Effector memory CD8-positive, alpha-beta T cell (primary cell): ENCODE data around the gene KLHDC7B.

Source experiments
- ATAC-seq: fragments of 150-1000 bp; cut with Tn5 transposase; replicated peaks from 2 replicates; pipeline ENCODE4 v1.10.0; 2021; ENCODE audit warnings: mild to moderate bottlenecking, moderate library complexity
- DNase-seq, 3 experiments: peaks; one replicate each; pipeline ENCODE4 v3.0.0; 2021
- H3K27ac Mint-ChIP-seq, 2 donors: one replicate each; pipeline ENCODE4 v1.8.0; 2022; ENCODE audit warnings: mild to moderate bottlenecking in 2 of 2, mixed read lengths in 2 of 2, moderate library complexity in 2 of 2
- H3K27me3 Mint-ChIP-seq, 2 donors: one replicate each; pipeline ENCODE4 v1.8.0; 2022; ENCODE audit warnings: mixed read lengths in 2 of 2
- H3K36me3 Mint-ChIP-seq: one replicate; pipeline ENCODE4 v1.8.0; 2022; ENCODE audit warnings: mild to moderate bottlenecking, moderate library complexity, mixed read lengths; ENCODE audit not compliant: insufficient read depth
- H3K4me1 Mint-ChIP-seq, 2 donors: one replicate each; pipeline ENCODE4 v1.8.0; 2022; ENCODE audit warnings: low read depth in 2 of 2, mixed read lengths in 2 of 2
- H3K4me3 Mint-ChIP-seq, 2 donors: one replicate each; pipeline ENCODE4 v1.8.0; 2022; ENCODE audit warnings: mild to moderate bottlenecking in 2 of 2, mixed read lengths in 2 of 2, moderate library complexity in 2 of 2
- H3K9me3 Mint-ChIP-seq, 2 donors: one replicate each; pipeline ENCODE4 v1.8.0; 2022; ENCODE audit warnings: mixed read lengths in 2 of 2

Gene KLHDC7B

DNA sequence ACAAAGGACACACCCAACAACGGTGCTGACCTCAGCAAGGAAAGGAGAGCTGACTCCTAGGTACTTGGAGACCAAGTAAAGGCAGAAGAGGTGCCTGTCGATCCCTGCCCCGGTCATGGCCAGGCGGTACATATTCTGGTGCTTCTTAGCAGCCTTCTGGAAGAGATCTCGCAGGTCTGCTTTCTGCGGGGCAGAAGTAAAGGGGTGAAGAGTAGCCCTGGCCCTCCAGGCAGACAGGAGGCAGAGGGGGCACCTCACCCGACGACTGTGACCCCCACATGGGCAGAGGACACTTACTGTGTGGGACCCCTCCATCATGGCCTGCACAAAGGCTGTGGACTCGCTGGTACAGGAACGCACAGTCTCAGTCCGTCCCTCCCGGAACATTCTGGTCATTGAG, 25.2 kb downstream of the KLHDC7B start:
- DNase-seq (no peak), ATAC-seq (no peak)
- no peaks in the 10 kb centered on the region for H3K9me3 Mint-ChIP-seq
- no peak overlapping the region for H3K4me3 Mint-ChIP-seq
- peaks cover 0 to 4% of the 10 kb centered on the region in 2 donors for H3K4me1 Mint-ChIP-seq
- H3K36me3 Mint-ChIP-seq: peaks cover 24% of the 10 kb centered on the region
- no peak overlapping the region for H3K27ac Mint-ChIP-seq
- no peaks in the 10 kb centered on the region for H3K27me3 Mint-ChIP-seq

DNA sequence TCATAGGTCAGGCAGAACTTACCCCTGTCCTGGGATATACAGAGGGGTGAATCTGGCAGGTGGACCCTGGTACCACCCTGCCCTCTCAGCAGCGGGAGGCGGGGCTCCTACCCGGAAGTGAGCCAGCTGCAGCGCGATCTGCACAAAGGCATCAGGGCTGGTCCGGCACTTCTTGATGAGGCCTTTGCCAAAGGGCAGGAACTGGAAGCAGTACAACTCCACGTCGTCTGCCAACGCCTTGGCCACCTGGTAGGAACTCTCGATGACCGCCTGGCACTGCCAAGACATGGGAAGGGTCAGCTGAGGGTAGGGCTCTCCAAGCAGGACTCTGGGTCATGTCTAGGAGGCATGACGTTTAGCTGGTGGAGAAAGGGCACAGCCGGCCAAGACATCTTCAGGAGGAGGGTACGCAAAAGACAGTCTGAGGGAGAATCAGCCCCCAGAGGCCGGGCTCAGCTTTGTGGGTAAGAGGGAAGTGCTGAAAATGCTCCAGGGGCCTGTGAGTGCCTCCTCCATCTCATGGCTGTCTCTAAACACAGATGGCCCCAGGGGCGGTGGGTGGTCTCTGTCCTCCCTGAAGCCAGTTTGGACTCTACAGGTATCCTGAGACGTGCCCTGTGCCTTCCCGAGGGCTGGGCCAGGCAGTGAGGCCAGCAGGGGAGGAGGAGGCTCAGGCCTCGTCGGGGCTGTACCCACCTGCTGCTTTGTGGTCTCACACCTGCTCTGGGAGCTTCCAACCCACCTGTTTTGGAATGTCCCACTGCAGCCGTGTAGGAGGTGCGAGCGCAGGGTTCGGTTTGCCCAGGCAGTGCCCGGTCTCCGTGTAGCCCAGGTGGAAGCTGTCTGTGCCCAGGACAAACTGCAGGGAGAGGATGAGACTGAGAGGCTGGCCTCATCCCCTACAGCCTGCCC, 25.8 kb downstream of the KLHDC7B start:
- DNase-seq (no peak), ATAC-seq (no peak)
- Mint-ChIP-seq H3K4me1 (peaks cover 0 to 4% of the 10 kb centered on the region in 2 donors), H3K27me3 (no peaks in the 10 kb centered on the region), H3K27ac (no peak overlapping the region), H3K36me3 (peaks cover 30% of the 10 kb centered on the region), H3K9me3 (no peaks in the 10 kb centered on the region), H3K4me3 (no peak overlapping the region)

DNA sequence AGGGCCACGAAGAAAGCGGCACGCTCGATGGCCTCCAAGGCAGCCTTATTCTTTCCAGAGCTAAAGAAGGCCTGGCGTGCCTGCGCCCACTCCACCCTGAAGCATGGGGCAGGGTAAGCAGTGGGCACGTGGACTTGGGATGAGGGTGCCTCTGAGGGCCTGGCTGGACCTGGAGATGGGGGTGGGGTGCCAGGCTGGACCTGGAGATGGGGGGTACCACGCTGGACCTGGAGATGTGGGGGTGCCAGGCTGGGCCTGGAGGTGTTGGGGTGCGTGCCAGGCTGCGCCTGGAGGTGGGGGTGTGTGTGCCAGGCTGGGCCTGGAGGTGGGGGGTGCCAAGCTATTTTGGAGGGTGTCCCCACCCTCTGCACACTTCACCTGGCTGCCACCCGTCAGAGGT, 27.3 kb downstream of the KLHDC7B start:
- Mint-ChIP-seq H3K9me3 (no peaks in the 10 kb centered on the region), H3K36me3 (peaks cover 28% of the 10 kb centered on the region), H3K27me3 (no peaks in the 10 kb centered on the region), H3K4me3 (no peak overlapping the region), H3K4me1 (peaks cover 3 to 4% of the 10 kb centered on the region in 2 donors), H3K27ac (peak overlapping the region in 1 of 2 donors; percentile 67)
- ATAC-seq (no peak), DNase-seq (no peak)

DNA sequence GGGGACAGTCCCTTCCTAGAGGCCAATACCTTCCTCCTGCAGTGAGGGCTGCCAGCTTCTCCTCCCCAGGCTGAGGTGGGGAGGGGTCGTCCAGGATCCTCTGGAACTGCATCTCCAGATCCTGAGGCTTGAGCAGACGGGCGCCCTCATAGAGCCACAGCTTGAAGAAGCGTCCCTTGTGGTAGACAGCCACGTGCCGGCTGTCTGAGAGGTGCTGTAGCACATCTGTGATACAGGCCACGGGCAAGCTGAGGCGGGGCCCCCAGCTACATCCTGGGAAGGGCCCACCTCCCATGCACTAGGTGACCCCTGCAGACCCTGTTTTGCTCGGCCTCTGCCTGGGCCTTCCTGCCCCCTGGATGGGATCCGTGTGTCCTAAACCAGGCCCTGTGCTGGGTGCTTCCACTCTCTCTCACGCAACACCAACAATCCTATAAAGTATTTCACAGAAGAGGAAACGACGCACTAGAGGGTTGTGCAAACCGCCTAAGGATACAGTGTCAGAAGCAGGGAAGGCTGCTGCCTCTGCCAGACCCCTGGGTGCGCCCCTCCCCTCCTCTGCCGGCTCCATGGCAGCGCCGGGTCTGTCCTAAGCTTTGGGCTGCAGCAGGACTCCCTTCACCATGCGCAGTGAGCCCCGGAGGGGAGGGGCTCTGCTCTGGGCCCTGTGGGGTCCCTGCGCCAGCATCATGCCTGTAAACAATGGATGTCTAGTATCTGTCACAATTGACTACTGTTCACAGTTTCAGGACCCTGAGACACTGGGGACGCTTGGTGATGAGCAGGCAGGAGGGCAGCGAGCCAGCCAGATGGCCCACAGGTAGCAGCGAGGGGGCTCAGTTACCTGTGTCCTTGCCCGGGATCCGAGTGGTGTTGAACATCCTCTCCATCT, 28.0 kb downstream of the KLHDC7B start:
- DNase-seq (no peak), ATAC-seq (no peak)
- peaks cover 28% of the 10 kb centered on the region for H3K36me3 Mint-ChIP-seq
- no peak overlapping the region for H3K27ac Mint-ChIP-seq
- H3K4me1 Mint-ChIP-seq: peaks cover 3 to 4% of the 10 kb centered on the region in 2 donors
- H3K9me3 Mint-ChIP-seq: no peaks in the 10 kb centered on the region
- no peak overlapping the region for H3K4me3 Mint-ChIP-seq
- H3K27me3 Mint-ChIP-seq: no peaks in the 10 kb centered on the region

DNA sequence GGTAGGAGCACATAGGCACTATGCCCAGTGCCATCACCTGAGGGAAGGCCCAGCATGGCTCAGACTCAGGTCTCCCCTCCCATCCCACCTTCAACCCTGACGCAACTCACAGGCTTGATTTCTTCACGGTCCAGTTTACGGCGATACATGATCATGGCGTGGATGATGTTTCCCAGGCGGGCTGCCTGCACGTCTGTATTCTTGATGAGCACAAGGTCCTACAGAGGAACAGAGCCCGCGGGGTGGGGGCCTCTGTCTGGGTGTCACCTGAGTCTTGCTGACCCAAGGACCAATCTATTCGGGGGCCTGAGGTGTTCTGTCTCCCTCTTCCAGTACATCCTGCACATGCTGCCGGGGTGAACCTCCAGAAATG, 28.7 kb downstream of the KLHDC7B start:
- H3K9me3 Mint-ChIP-seq: no peaks in the 10 kb centered on the region
- no peak overlapping the region for H3K27ac Mint-ChIP-seq
- ATAC-seq: no peak
- no peaks in the 10 kb centered on the region for H3K27me3 Mint-ChIP-seq
- H3K4me3 Mint-ChIP-seq: no peak overlapping the region
- peaks cover 3 to 4% of the 10 kb centered on the region in 2 donors for H3K4me1 Mint-ChIP-seq
- DNase-seq: no peak
- peaks cover 24% of the 10 kb centered on the region for H3K36me3 Mint-ChIP-seq

DNA sequence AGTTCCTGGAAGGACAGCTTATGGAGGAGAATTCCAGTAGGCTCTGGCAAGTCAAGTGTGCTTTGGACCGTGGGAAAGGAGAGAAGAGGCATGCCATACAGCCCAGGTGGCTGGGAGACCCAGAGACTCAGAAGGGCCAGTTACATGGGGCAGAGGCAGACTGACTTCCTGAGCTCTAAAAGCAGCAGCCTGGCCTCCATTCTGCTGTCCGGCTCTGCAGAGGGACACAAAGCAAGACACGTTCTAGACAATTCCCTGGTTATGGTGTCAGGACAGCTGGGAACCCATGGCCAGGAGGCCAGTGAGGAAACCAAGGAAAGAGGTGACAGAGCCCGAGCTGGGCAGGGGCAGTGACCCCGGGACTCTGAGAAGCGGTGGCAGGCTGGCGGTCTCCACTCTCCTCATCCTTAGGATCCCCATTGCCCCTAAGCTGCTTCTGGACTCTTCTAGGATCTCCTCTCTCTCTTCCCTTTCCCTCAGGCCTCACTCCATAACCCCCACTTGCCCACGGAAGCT, 29.8 kb downstream of the KLHDC7B start:
- H3K9me3 Mint-ChIP-seq: no peaks in the 10 kb centered on the region
- H3K4me3 Mint-ChIP-seq: no peak overlapping the region
- H3K36me3 Mint-ChIP-seq: peaks cover 17% of the 10 kb centered on the region
- H3K27ac Mint-ChIP-seq: no peak overlapping the region
- ATAC-seq (no peak), DNase-seq (no peak)
- H3K27me3 Mint-ChIP-seq: no peaks in the 10 kb centered on the region
- H3K4me1 Mint-ChIP-seq: peaks cover 4% of the 10 kb centered on the region in 2 donors

DNA sequence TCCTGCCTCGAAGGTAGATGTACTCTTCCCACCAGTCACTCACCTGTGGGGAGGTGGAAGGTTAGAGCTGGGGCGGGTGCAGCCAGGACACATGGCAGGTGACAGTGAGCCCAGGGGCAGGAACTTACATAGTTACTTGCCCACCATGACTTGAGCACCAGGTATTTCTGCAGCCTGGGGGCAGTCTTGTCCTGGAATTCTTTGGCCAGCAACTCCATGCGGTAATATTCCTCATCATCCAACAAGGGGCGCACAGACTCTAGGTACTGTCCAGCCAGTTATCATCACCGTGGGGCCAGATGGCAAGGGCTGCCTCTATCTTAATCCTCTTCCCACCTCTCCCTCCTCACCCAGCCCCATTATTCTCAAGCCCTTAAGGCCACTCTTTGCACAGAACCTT, 30.4 kb downstream of the KLHDC7B start:
- H3K4me1 Mint-ChIP-seq: peaks cover 4% of the 10 kb centered on the region in 2 donors
- H3K9me3 Mint-ChIP-seq: no peaks in the 10 kb centered on the region
- H3K27ac Mint-ChIP-seq: no peak overlapping the region

DNA sequence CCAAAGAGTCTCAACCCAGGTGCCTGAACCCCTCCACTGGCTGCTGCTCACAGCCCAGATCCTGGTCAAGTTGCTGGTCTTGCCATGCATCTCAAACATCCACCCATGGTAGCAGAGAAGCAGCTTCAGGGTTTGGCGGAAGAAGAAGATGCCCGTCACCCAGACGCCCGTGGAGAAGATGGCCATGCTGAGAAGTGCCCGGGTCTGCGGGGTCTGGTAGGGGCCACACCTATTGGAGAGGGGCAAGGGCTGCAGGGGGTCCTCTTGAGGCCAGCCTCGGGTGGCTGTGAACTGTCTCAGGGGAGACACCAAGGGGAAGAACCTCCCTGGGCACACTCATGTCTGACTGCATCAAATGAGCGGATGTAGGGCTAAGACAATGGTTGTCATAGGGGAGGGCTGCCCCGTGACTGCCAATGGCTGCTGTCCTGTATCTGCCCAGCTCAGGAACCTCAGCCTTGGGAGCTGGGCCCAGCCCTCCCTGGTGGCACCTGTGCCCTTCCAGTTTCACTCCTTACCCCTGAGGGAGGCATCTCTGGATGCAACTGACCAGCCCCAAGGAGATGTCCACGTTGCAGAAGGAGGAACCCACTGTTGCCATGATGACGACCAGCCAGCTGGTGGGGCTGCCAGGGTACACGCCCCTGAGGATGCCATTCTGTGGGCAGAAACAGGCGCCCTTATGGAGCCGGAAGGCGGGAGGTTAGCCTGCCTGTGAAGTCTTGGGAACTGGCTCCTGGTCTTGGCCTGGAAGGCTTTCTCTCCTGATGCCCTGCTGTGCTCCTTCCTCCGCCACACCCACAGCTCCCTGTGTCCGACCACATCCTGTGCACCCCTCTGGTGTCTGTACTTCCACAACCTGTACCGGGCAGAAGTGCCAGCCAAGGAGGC, 31.4 kb downstream of the KLHDC7B start:
- Mint-ChIP-seq H3K9me3 (no peaks in the 10 kb centered on the region), H3K36me3 (peaks cover 16% of the 10 kb centered on the region), H3K27me3 (no peaks in the 10 kb centered on the region), H3K4me1 (peaks cover 4 to 9% of the 10 kb centered on the region in 2 donors), H3K4me3 (no peak overlapping the region), H3K27ac (no peak overlapping the region)
- ATAC-seq (no peak), DNase-seq (no peak)

More for the DNA sequence above, 30.4 kb downstream of the KLHDC7B start:
- DNase-seq (no peak), ATAC-seq (no peak)
- H3K4me3 Mint-ChIP-seq: no peak overlapping the region
- H3K36me3 Mint-ChIP-seq: peaks cover 16% of the 10 kb centered on the region
- H3K27me3 Mint-ChIP-seq: no peaks in the 10 kb centered on the region

DNA sequence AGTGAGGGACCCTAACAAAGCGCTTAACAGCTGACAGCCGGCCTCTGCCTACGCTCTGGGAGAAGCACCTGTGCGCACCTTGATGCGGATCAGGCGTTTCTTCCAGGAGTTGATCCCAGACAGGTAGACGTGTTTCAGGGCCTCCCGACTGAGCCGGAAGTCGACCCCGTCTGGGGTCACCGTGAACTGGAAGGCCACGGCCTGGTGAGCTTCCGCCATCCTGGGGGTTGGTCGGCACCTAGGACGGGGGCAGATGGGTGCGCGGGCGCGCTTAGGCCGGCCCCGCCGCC, 31.9 kb downstream of the KLHDC7B start:
- no peaks in the 10 kb centered on the region for H3K27me3 Mint-ChIP-seq

DNA sequence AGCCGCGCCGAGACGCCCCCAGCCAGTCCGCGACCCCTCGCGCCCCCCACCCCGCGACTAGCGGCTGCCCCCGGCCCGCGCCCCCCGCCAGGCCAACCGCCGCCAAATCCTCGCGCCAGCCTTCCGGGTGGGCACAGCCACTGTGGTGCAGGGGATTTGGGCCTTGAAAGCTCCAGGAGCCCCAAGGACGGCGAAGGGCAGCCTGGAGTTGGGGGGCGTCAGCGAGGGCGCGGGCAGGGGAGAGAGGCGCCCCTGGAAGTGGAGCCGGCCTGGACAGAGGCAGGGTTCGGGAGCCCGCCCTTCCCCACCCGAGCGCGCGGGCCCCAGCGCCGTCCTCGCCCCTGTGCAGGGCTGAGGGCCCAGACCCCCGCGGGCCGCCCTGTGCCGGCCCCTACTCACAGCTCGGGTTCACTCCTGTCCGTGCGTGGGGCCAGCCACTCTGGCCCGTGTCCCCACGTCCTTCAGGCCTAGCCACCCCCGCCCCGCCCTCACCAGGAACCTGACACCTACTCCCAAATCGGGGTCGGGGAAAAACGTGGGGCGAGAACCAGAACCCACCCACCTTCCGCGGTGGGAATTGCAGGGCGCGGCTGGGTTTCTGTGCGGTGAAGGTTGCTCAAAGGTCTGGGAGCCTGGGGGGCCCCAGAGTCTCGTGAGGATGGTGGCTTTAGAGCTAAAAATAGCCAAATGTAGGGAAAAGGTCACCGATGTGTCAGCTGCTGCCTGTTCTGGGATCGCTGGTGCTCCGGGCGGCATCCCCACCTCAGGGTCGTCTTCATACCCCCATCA, 32.5 kb downstream of the KLHDC7B start, which contains the start of gene CPT1B:
CPT1B (minus strand) TSS at position 441 of the 789 bp plus-strand sequence. CDS start 512 bp downstream, outside the sequence.
- H3K36me3 Mint-ChIP-seq: peaks cover 21% of the 10 kb centered on the region
- DNase-seq (no peak), ATAC-seq (no peak)
- H3K9me3 Mint-ChIP-seq: no peaks in the 10 kb centered on the region
- H3K4me3 Mint-ChIP-seq: no peak within 1 kb of the TSS
- no peaks in the 10 kb centered on the region for H3K27me3 Mint-ChIP-seq
- no peak within 1 kb of the TSS for H3K27ac Mint-ChIP-seq
- H3K4me1 Mint-ChIP-seq: peaks cover 0 to 9% of the 10 kb centered on the region in 2 donors

More for the DNA sequence above, 31.9 kb downstream of the KLHDC7B start:
- no peak for ATAC-seq
- Mint-ChIP-seq H3K4me1 (peaks cover 3 to 9% of the 10 kb centered on the region in 2 donors), H3K4me3 (no peak overlapping the region), H3K9me3 (no peaks in the 10 kb centered on the region), H3K36me3 (peaks cover 16% of the 10 kb centered on the region), H3K27ac (no peak overlapping the region)
- DNase-seq: no peak

DNA sequence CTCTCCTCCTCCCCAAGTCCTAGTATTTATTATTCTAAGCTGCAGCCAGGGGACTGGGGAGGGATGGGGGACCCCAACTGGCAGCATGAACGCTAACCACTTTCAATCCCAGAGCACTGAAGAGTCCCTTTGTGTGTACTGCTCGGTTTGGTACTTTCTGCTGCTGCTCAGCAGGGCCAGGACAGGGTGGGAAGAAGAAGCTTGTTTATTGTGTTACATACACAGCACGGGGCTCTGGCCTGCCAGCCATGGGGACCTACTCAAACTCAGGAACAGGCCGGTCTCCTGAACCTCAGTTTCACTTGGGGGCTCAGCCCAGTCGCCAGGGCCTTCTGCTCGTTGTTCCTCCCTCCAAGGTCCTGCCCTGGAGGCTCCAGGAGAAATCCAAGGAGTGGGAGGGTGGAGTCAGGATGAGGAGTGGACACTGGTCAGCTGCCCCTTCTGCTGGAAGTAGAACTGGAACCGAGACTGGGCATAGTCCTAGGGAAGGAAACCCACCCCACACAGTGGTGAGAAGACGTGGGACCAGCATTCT, 33.1 kb downstream of the KLHDC7B start:
- no peak overlapping the region for H3K4me3 Mint-ChIP-seq
- peaks cover 26% of the 10 kb centered on the region for H3K36me3 Mint-ChIP-seq
- ATAC-seq: no peak
- peaks cover 5 to 15% of the 10 kb centered on the region in 2 donors for H3K4me1 Mint-ChIP-seq
- no peak for DNase-seq
- no peaks in the 10 kb centered on the region for H3K27me3 Mint-ChIP-seq
- no peaks in the 10 kb centered on the region for H3K9me3 Mint-ChIP-seq
- H3K27ac Mint-ChIP-seq: no peak overlapping the region

DNA sequence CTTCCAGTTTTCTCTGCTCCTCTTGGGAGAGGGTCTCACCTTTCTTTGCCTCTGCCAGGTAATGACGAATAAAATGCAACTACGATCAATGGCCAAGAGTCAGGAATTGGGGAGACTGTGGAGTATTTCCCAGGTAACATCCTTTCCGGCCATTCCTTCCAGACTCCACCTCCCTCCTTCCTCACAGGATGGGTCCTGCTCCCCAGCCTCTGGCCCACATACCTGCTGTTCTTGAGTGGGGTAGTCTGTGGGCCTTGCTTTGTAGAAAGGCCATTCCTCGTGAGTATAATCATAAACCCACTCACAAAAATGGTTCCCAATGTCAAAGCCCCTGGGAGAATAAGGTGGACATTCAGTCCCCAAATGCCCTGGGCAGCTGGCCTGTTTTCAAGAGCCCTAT, 34.1 kb downstream of the KLHDC7B start:
- DNase-seq (no peak), ATAC-seq (no peak)
- Mint-ChIP-seq H3K36me3 (peaks cover 26% of the 10 kb centered on the region), H3K27me3 (no peaks in the 10 kb centered on the region), H3K4me3 (no peak overlapping the region), H3K9me3 (no peaks in the 10 kb centered on the region), H3K27ac (peak overlapping the region in 1 of 2 donors; percentile 69), H3K4me1 (peaks cover 5 to 15% of the 10 kb centered on the region in 2 donors)
